H1 (cell line): ENCODE measurements around the gene FPGS. TPM values are rescaled to one million over a fixed set of nuclear protein-coding genes. Genes with fewer than 3 reads are reported as not detected.

ENCODE experiments used
- CTCF ChIA-PET: fragments of 300-600 bp; sonication (Branson Sonifier 250); formaldehyde crosslinking; loops from one replicate; lab custom pipeline; 2021; ENCODE audit not compliant: partially characterized antibody; lab: Charles Lee
- POLR2A ChIA-PET: fragments of 300-600 bp; sonication (Branson Sonifier 250); formaldehyde crosslinking; loops from one replicate; lab custom pipeline; 2021; ENCODE audit warnings: inconsistent platforms; ENCODE audit not compliant: partially characterized antibody; lab: Charles Lee
- DNase-seq, 2 experiments: peaks; one replicate each; pipeline versions ENCODE4 v3.0.0 to v3.0.0-alpha.2; 2010 to 2022; ENCODE audit warnings: low spot score in 2 of 2, low read depth in 1 of 2, mixed read lengths in 1 of 2
- FAIRE-seq: peaks from 2 replicates; lab custom pipeline; 2011; peaks lifted over from hg19 to GRCh38; lab: Jason Lieb, UNC
- H2AFZ ChIP-seq: 2 replicates; pipeline ENCODE4 v1.8.1; 2012; ENCODE audit warnings: low read length, inconsistent platforms
- H2AK5ac ChIP-seq: 2 replicates; pipeline ENCODE4 v1.6.1; 2013; ENCODE audit warnings: low read depth, low read length
- H2BK120ac ChIP-seq: replicated peaks from 2 replicates; pipeline ENCODE3; 2013; ENCODE audit warnings: low read depth, low read length, inconsistent platforms
- H2BK12ac ChIP-seq: 2 replicates; pipeline ENCODE4 v1.6.1; 2013; ENCODE audit warnings: low read depth, low read length
- H2BK15ac ChIP-seq: 2 replicates; pipeline ENCODE4 v1.6.1; 2013; ENCODE audit warnings: low read length
- H2BK20ac ChIP-seq: 2 replicates; pipeline ENCODE4 v1.6.1; 2013; ENCODE audit warnings: low read length
- H2BK5ac ChIP-seq: 2 replicates; pipeline ENCODE4 v1.6.1; 2013; ENCODE audit warnings: low read depth, low read length
- H3K14ac ChIP-seq: 2 replicates; pipeline ENCODE4 v1.6.1; 2013; ENCODE audit warnings: inconsistent platforms; ENCODE audit not compliant: insufficient read length
- H3K18ac ChIP-seq: 2 replicates; pipeline ENCODE4 v1.6.1; 2013; ENCODE audit warnings: low read length; ENCODE audit errors: extremely low read depth
- H3K23ac ChIP-seq: 2 replicates; pipeline ENCODE4 v1.6.1; 2013; ENCODE audit warnings: inconsistent platforms; ENCODE audit not compliant: insufficient read length
- H3K23me2 ChIP-seq: 2 replicates; pipeline ENCODE4 v1.6.1; 2013; ENCODE audit warnings: low read depth, low read length
- H3K27ac ChIP-seq: 2 replicates; pipeline ENCODE4 v1.6.1; 2011; ENCODE audit warnings: low read depth, low read length, inconsistent platforms
- H3K27me3 ChIP-seq, 4 experiments: replicated peaks in 1 of 4; 1 replicate in 1 of 4; 2 replicates in 3 of 4; pipeline versions ENCODE4 v1.6.1 to v1.8.1; 2011 to 2013; ENCODE audit warnings: low read length in 3 of 4, mild to moderate bottlenecking in 3 of 4, inconsistent platforms in 2 of 4, mixed read lengths in 2 of 4, moderate library complexity in 1 of 4; ENCODE audit not compliant: control insufficient read depth in 3 of 4, insufficient read depth in 3 of 4; ENCODE audit errors: extremely low read depth in 1 of 4
- H3K36me3 ChIP-seq, 4 experiments: 2 replicates each; pipeline versions ENCODE4 v1.6.1 to v1.8.1; 2011 to 2013; ENCODE audit warnings: mild to moderate bottlenecking in 4 of 4, low read length in 3 of 4, moderate library complexity in 2 of 4, control low read depth in 1 of 4, inconsistent platforms in 1 of 4; ENCODE audit not compliant: insufficient read depth in 4 of 4, control insufficient read depth in 2 of 4
- H3K4ac ChIP-seq: replicated peaks from 2 replicates; pipeline ENCODE3; 2013; ENCODE audit warnings: low read length, low read depth, mixed read lengths, inconsistent platforms; ENCODE audit not compliant: insufficient read length
- H3K4me1 ChIP-seq, 4 experiments: replicated peaks in 1 of 4; 1 replicate in 1 of 4; 2 replicates in 3 of 4; pipeline versions ENCODE4 v1.6.1 to v1.8.1; 2011 to 2013; ENCODE audit warnings: low read length in 3 of 4, inconsistent platforms in 2 of 4, mixed read lengths in 1 of 4; ENCODE audit not compliant: insufficient read depth in 4 of 4, control insufficient read depth in 3 of 4
- H3K4me2 ChIP-seq, 2 experiments: 2 replicates each; pipeline versions ENCODE4 v1.6.1 to v1.8.1; 2011 to 2013; ENCODE audit warnings: low read depth in 2 of 2, low read length in 2 of 2, control low read depth in 1 of 2, inconsistent platforms in 1 of 2, mild to moderate bottlenecking in 1 of 2; ENCODE audit not compliant: insufficient read depth in 1 of 2
- H3K4me3 ChIP-seq, 4 experiments: fragments of 200-600, 300-600 bp in 1 of 4; sonication (generic), shearing (Covaris generic), sonication (Bioruptor Twin) in 1 of 4; 2 replicates each; pipeline versions ENCODE4 v1.5.1 to v1.8.1; 2011 to 2016; ENCODE audit warnings: low read length in 4 of 4, low read depth in 3 of 4, control low read depth in 2 of 4, inconsistent platforms in 2 of 4, mild to moderate bottlenecking in 2 of 4, mixed read lengths in 1 of 4, moderate library complexity in 1 of 4; ENCODE audit not compliant: insufficient read depth in 2 of 4; ENCODE audit errors: extremely low read depth in 1 of 4
- H3K56ac ChIP-seq: replicated peaks from 2 replicates; pipeline ENCODE3; 2013; ENCODE audit warnings: low read depth, mild to moderate bottlenecking, mixed read lengths, low read length, inconsistent platforms; ENCODE audit not compliant: insufficient read length
- H3K79me1 ChIP-seq: 2 replicates; pipeline ENCODE4 v1.6.1; 2013; ENCODE audit warnings: low read depth, low read length, control low read depth
- H3K79me2 ChIP-seq, 2 experiments: 2 replicates each; pipeline versions ENCODE4 v1.6.1 to v1.8.1; 2012 to 2013; ENCODE audit warnings: low read length in 2 of 2, mild to moderate bottlenecking in 2 of 2, inconsistent platforms in 1 of 2; ENCODE audit not compliant: insufficient read depth in 2 of 2, control insufficient read depth in 1 of 2
- H3K9ac ChIP-seq, 4 experiments: replicated peaks in 1 of 4; 1 replicate in 1 of 4; 2 replicates in 3 of 4; pipeline versions ENCODE4 v1.6.1 to v1.8.1; 2011 to 2013; ENCODE audit warnings: low read depth in 3 of 4, low read length in 3 of 4, control low read depth in 2 of 4, mild to moderate bottlenecking in 2 of 4, moderate library complexity in 2 of 4, inconsistent platforms in 1 of 4; ENCODE audit errors: extremely low read depth in 1 of 4
- H3K9me3 ChIP-seq, 2 experiments: 2 replicates each; pipeline versions ENCODE4 v1.6.1 to v1.8.1; 2012 to 2013; ENCODE audit warnings: mild to moderate bottlenecking in 2 of 2, moderate library complexity in 2 of 2, control low read depth in 1 of 2, inconsistent platforms in 1 of 2, low read depth in 1 of 2, low read length in 1 of 2, mixed read lengths in 1 of 2; ENCODE audit not compliant: insufficient read depth in 2 of 2
- H4K20me1 ChIP-seq, 2 experiments: replicated peaks in 1 of 2; 2 replicates each; pipeline versions ENCODE3 to v1.8.1; 2011 to 2013; ENCODE audit warnings: inconsistent platforms in 2 of 2, low read length in 2 of 2, mild to moderate bottlenecking in 1 of 2; ENCODE audit not compliant: insufficient read depth in 2 of 2, control insufficient read depth in 1 of 2
- H4K5ac ChIP-seq: 2 replicates; pipeline ENCODE4 v1.6.1; 2013; ENCODE audit warnings: low read length, low read depth, mixed read lengths, inconsistent platforms; ENCODE audit not compliant: insufficient read length
- H4K8ac ChIP-seq: 2 replicates; pipeline ENCODE4 v1.8.0; 2013; ENCODE audit warnings: mild to moderate bottlenecking, moderate library complexity, low read length, inconsistent platforms; ENCODE audit not compliant: insufficient read depth; ENCODE audit errors: extremely low read depth
- H4K91ac ChIP-seq: replicated peaks from 2 replicates; pipeline ENCODE3; 2013; ENCODE audit warnings: low read length, mixed read lengths, inconsistent platforms; ENCODE audit not compliant: insufficient read length
- POLR2A ChIP-seq, 2 experiments: IDR thresholded peaks; 1 replicate in 1 of 2; 2 replicates in 1 of 2; pipeline ENCODE4 v1.6.1; 2011; ENCODE audit warnings: low read depth in 2 of 2, low read length in 2 of 2, mild to moderate bottlenecking in 2 of 2; ENCODE audit errors: control extremely low read depth in 1 of 2
- TEAD4 ChIP-seq: IDR thresholded peaks from 2 replicates; pipeline ENCODE4 v1.6.1; 2012; ENCODE audit warnings: low read depth, low read length, inconsistent platforms, mixed read lengths
- YY1 ChIP-seq: IDR thresholded peaks from 2 replicates; pipeline ENCODE4 v1.6.1; 2011; ENCODE audit warnings: low read depth, mild to moderate bottlenecking, low read length
- WGBS, 2 experiments: shearing (Covaris generic) in 1 of 2; methylation state at CpG; one replicate each; pipeline versions ENCODE4 v1.1.6 to v1.1.7; 2013 to 2015; ENCODE audit warnings: low lambda C conversion rate in 2 of 2, mixed read lengths in 2 of 2, inconsistent platforms in 1 of 2, low coverage in 1 of 2, missing lambda C conversion rate in 1 of 2; ENCODE audit not compliant: insufficient replicate concordance in 2 of 2, insufficient coverage in 1 of 2, insufficient read length in 1 of 2; ENCODE audit errors: extremely low coverage in 1 of 2, missing lambda C conversion rate in 1 of 2; 5-methylcytosine and 5-hydroxymethylcytosine counted together
- polyA plus RNA-seq, 7 experiments: library from polyadenylated mRNA; depleted of rRNA in 3 of 7; stranded (reverse) in 5 of 7; unstranded in 2 of 7; fragments of >200 nt in 5 of 7; fragments of 200-250 nt in 2 of 7; gene quantifications; 1 replicate in 5 of 7; 2 replicates in 1 of 7; 4 replicates in 1 of 7; pipeline versions ENCODE4 v1.2.1 to v1.2.3, GENCODE V29; 2011 to 2013; ENCODE audit warnings: missing spikeins in 2 of 7, mixed read lengths in 2 of 7
- total RNA-seq: library from RNA; stranded (reverse); fragmentation: NEBNext Ultra II Directional; extraction: Animal tissue kit (Norgen Biotek cat#: 25700); gene quantifications from 2 replicates; pipeline ENCODE4 v1.2.1, GENCODE V29; 2021

Gene FPGS
- total and polyA plus RNA-seq, 2 of the 8 experiments (the other 6 are each of a cell fraction or from before 2014, with no cell fraction given), result 62.4 to 83.0 TPM

GRCh38 chr9:127803507-127804352 lies 1.0 kb downstream of the FPGS start:
- Histone ChIP-seq H4K91ac (no peak overlapping the region), H3K9ac (peak overlapping the region; percentile 66 to 95 (median 86)), H3K18ac (peak overlapping the region; percentile 60; the same call in 1 of the 2 replicates), H4K20me1 (peaks cover 2 to 6% of the 10 kb centered on the region in 2 experiments), H3K27me3 (no peaks in the 10 kb centered on the region), H2BK5ac (peak overlapping the region; percentile 68), H3K23ac (no peak overlapping the region), H4K8ac (peak overlapping the region; percentile 70), H3K4me2 (peak overlapping the region; percentile 85 to 93), H4K5ac (no peak overlapping the region), H3K4me3 (peak overlapping the region; percentile 61 to 86 (median 81)), H2BK20ac (no peak overlapping the region), H3K4ac (peak overlapping the region; percentile 57), H2AK5ac (0 out of 2 replicates have a peak overlapping the region, but pooled peaks have one; percentile 29), H2BK120ac (no peak overlapping the region), H3K14ac (no peak overlapping the region), H3K36me3 (peaks cover 4 to 11% (median 8%) of the 10 kb centered on the region in 4 experiments; a peak in 6 of 8 replicates), H3K9me3 (no peaks in the 10 kb centered on the region), H2BK15ac (no peak overlapping the region), H3K79me1 (peaks cover 7% of the 10 kb centered on the region), H3K4me1 (peaks cover 5 to 9% (median 6%) of the 10 kb centered on the region in 4 experiments; a peak in 6 of 7 replicates), H3K79me2 (peaks cover 0 to 15% of the 10 kb centered on the region in 2 experiments; a peak in 2 of 4 replicates), H3K23me2 (peaks cover 8% of the 10 kb centered on the region; the same call in 1 of the 2 replicates), H2AFZ (no peak overlapping the region), H3K56ac (peak overlapping the region; percentile 5), H3K27ac (peak overlapping the region; percentile 87), H2BK12ac (0 out of 2 replicates have a peak overlapping the region, but pooled peaks have one; percentile 9)
- CTCF ChIA-PET, result interaction anchor here (0.6 to 4.4 kb wide), 10 partner anchors 19 to 118 kb away, joined by 3 to 19 read pairs (median 5); partner anchors contain the start of gene AK1
- TF ChIP-seq TEAD4, result peak; percentile 47; the same call in 1 of the 2 replicates
- no peak for TF ChIP-seq YY1
- peak in 1 of 2 experiments; percentile 29; a peak in 1 of 3 replicates for TF ChIP-seq POLR2A (IDR thresholded peaks at IDR 0.05; ENCODE audit: control extremely low read depth in 1 of 2, low read depth in 2 of 2, low read length in 2 of 2)
- WGBS, 2 experiments, result 54% methylated on average over 18 of the region's 18 CpGs; no CpG with 5 or more reads in 1 of the 2 experiments
- FAIRE-seq, result no peak
- DNase-seq, result no peak
- POLR2A ChIA-PET, result interaction anchor here (0.6 to 10.3 kb wide), 15 partner anchors 8 to 353 kb away, joined by 3 to 140 read pairs (median 4); partner anchors contain the start of genes CDK9, LRSAM1 and RPL12
